Measurements from ENCODE around the gene NAV3. TPM values are rescaled to one million over a fixed set of nuclear protein-coding genes. Genes with fewer than 3 reads are reported as not detected.
A peak's percentile ranks its signal among the peaks of the same experiment; 100 is the strongest.

The NAV3 gene
- total RNA-seq, 2 donors from 2014 or later, result 0.20 to 1.9 TPM

DNA sequence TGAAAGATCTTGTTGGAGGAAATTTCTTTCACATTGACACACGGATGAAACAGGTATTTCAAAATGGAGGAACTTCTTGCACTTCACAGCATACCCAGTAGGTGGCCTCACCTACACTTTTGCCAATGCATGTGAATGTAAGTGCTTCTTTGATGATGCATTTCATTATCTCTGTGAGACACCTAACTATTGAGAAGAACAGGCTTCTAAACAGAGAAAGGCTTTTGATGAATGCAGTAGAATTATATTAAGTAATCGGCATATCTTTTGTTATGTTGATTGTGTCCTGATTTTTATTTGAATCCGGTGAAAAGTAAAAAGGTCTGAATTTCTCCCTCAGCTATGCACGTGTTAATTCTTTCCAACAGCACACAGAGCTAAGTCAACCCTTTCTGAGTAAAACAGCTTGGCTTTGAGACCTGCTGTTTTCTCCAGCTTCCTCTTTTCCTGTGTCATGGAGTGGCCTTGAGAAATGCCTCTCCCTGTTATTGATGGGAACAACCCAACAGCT is 399.0 kb downstream of the NAV3 start:
- 25 to 45% methylated on average over 2 to 4 of the region's 4 CpGs for WGBS, 2 experiments (ENCODE audit: insufficient coverage in 1 of 2, insufficient read length in 1 of 2)
- Mint-ChIP-seq H3K27ac (no peak overlapping the region), H3K27me3 (ENCODE audit: insufficient read depth) (no peaks in the 10 kb centered on the region), H3K36me3 (ENCODE audit: low read depth) (no peaks in the 10 kb centered on the region), H3K9me3 (peaks cover 8% of the 10 kb centered on the region), H3K4me1 (peaks cover 18% of the 10 kb centered on the region), H3K4me3 (no peak overlapping the region)
- peak; percentile 87 for DNase-seq
- H3K4me3 ChIP-seq (ENCODE audit: low read length), result no peak overlapping the region
- no peaks in the 10 kb centered on the region for H3K36me3 ChIP-seq (ENCODE audit: control insufficient read depth, insufficient read depth, low read length)
- no peak overlapping the region for H3K9ac ChIP-seq (ENCODE audit: extremely low read depth, low read length, poor library complexity, severe bottlenecking)
- H3K9me3 ChIP-seq (ENCODE audit: control insufficient read depth, low read length), result peaks cover 10% of the 10 kb centered on the region
- H3K27me3 ChIP-seq (ENCODE audit: control insufficient read depth, insufficient read depth, low read length, poor library complexity, severe bottlenecking), result no peaks in the 10 kb centered on the region
- TF ChIP-seq, protein P1, sequence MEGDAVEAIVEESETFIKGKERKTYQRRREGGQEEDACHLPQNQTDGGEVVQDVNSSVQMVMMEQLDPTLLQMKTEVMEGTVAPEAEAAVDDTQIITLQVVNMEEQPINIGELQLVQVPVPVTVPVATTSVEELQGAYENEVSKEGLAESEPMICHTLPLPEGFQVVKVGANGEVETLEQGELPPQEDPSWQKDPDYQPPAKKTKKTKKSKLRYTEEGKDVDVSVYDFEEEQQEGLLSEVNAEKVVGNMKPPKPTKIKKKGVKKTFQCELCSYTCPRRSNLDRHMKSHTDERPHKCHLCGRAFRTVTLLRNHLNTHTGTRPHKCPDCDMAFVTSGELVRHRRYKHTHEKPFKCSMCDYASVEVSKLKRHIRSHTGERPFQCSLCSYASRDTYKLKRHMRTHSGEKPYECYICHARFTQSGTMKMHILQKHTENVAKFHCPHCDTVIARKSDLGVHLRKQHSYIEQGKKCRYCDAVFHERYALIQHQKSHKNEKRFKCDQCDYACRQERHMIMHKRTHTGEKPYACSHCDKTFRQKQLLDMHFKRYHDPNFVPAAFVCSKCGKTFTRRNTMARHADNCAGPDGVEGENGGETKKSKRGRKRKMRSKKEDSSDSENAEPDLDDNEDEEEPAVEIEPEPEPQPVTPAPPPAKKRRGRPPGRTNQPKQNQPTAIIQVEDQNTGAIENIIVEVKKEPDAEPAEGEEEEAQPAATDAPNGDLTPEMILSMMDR (conservative IDR thresholded peaks at IDR 0.05), result peak; percentile 86
- H3K4me1 ChIP-seq (ENCODE audit: control insufficient read depth, insufficient read depth, low read length), result no peaks in the 10 kb centered on the region
- H3K27ac ChIP-seq (ENCODE audit: low read depth, low read length), result no peak overlapping the region

DNA sequence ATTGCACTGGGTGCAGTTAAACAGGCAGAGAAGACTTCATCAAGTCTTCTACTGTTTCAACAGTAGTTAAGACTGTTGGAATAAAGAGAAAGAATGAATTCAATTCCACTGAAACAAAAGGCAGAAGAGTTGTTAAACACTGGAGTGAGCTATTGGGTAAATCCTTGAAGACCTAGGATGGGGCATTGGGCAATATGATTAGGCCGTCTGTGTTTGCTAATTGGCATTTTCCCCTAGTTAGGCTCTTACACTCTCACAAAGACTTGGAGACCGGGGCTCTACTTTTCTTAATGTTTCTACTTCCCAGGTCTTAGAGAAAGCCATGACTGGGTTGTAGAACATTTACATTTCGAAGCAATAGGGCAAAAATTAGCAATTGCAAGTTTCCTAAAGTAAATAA is 402.1 kb downstream of the NAV3 start:
- Mint-ChIP-seq H3K27ac (no peak overlapping the region), H3K36me3 (ENCODE audit: low read depth) (no peaks in the 10 kb centered on the region), H3K4me1 (peaks cover 26% of the 10 kb centered on the region), H3K9me3 (peaks cover 5% of the 10 kb centered on the region), H3K4me3 (no peak overlapping the region), H3K27me3 (ENCODE audit: insufficient read depth) (no peaks in the 10 kb centered on the region)
- H3K9me3 ChIP-seq (ENCODE audit: control insufficient read depth, low read length), result peaks cover 4% of the 10 kb centered on the region
- H3K4me3 ChIP-seq (ENCODE audit: low read length), result no peak overlapping the region
- WGBS, 2 experiments (ENCODE audit: insufficient coverage in 1 of 2, insufficient read length in 1 of 2), result 83 to 92% methylated on average over 2 to 3 of the region's 3 CpGs
- H3K4me1 ChIP-seq (ENCODE audit: control insufficient read depth, insufficient read depth, low read length), result no peaks in the 10 kb centered on the region
- no peak overlapping the region for H3K27ac ChIP-seq (ENCODE audit: low read depth, low read length)
- no peaks in the 10 kb centered on the region for H3K36me3 ChIP-seq (ENCODE audit: control insufficient read depth, insufficient read depth, low read length)
- H3K9ac ChIP-seq (ENCODE audit: extremely low read depth, low read length, poor library complexity, severe bottlenecking), result no peak overlapping the region
- H3K27me3 ChIP-seq (ENCODE audit: control insufficient read depth, insufficient read depth, low read length, poor library complexity, severe bottlenecking), result no peaks in the 10 kb centered on the region
- DNase-seq, result no peak
- TF ChIP-seq, protein P1 (conservative IDR thresholded peaks at IDR 0.05), result no peak

DNA sequence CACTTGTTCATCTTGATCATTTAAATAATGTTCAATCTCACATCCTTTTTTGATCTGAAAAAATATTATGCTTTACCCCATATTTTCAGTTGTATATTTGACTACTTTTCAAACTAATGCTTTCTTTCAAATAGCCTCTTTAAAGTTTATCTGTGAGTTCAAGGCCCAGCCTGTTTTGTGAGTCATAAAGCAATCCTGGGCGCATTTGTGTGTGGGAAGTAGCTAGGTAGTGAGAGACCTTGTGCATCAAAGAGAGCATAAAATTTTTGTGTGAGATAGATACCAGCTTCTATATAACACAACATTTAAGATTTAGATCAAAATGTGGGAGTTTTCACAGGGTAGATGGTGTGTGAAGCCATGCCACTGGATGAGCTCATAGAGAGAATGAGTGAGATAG is 405.6 kb downstream of the NAV3 start:
- Mint-ChIP-seq H3K9me3 (no peaks in the 10 kb centered on the region), H3K27me3 (ENCODE audit: insufficient read depth) (no peaks in the 10 kb centered on the region), H3K36me3 (ENCODE audit: low read depth) (no peaks in the 10 kb centered on the region), H3K4me3 (no peak overlapping the region), H3K27ac (no peak overlapping the region), H3K4me1 (peaks cover 40% of the 10 kb centered on the region)
- Histone ChIP-seq H3K27me3 (ENCODE audit: control insufficient read depth, insufficient read depth, low read length, poor library complexity, severe bottlenecking) (no peaks in the 10 kb centered on the region), H3K27ac (ENCODE audit: low read depth, low read length) (no peak overlapping the region), H3K9ac (ENCODE audit: extremely low read depth, low read length, poor library complexity, severe bottlenecking) (no peak overlapping the region), H3K4me3 (ENCODE audit: low read length) (no peak overlapping the region), H3K9me3 (ENCODE audit: control insufficient read depth, low read length) (no peaks in the 10 kb centered on the region), H3K36me3 (ENCODE audit: control insufficient read depth, insufficient read depth, low read length) (no peaks in the 10 kb centered on the region), H3K4me1 (ENCODE audit: control insufficient read depth, insufficient read depth, low read length) (peaks cover 6% of the 10 kb centered on the region)
- 63% methylated on average over 1 of the region's 1 CpG; no CpG with 5 or more reads in 1 of the 2 experiments for WGBS, 2 experiments (ENCODE audit: insufficient coverage in 1 of 2, insufficient read length in 1 of 2)
- TF ChIP-seq, protein P1 (conservative IDR thresholded peaks at IDR 0.05), result no peak
- DNase-seq, result no peak
